Hepatocyte (in vitro differentiated cells): ENCODE data around the gene GBP2. TPM values are rescaled to one million over a fixed set of nuclear protein-coding genes. Genes with fewer than 3 reads are reported as not detected.

Source experiments
- DNase-seq: peaks from one replicate; pipeline ENCODE4 v3.0.0-alpha.2; 2016; ENCODE audit warnings: low spot score
- H2AFZ ChIP-seq: fragments of 200-600 bp; sonication (generic); 2 replicates; pipeline ENCODE4 v1.6.0; 2016; ENCODE audit warnings: antibody characterized with exemption, mild to moderate bottlenecking
- H3K27ac ChIP-seq: fragments of 200-600 bp; sonication (generic); 2 replicates; pipeline ENCODE4 v1.5.1; 2016; ENCODE audit warnings: mild to moderate bottlenecking
- H3K27me3 ChIP-seq: fragments of 200-600 bp; sonication (generic); 2 replicates; pipeline ENCODE4 v1.6.1; 2016
- H3K36me3 ChIP-seq: fragments of 200-600 bp; sonication (generic); replicated peaks from 2 replicates; pipeline ENCODE4 v1.5.1; 2016; ENCODE audit warnings: low read depth; ENCODE audit not compliant: insufficient read depth
- H3K4me1 ChIP-seq: fragments of 200-600 bp; sonication (generic); 2 replicates; pipeline ENCODE4 v1.5.1; 2016; ENCODE audit warnings: mild to moderate bottlenecking, moderate library complexity; ENCODE audit not compliant: insufficient read depth
- H3K4me2 ChIP-seq: fragments of 200-600 bp; sonication (generic); 2 replicates; pipeline ENCODE4 v1.6.0; 2016
- H3K4me3 ChIP-seq: fragments of 200-600 bp; sonication (generic); 2 replicates; pipeline ENCODE4 v1.5.1; 2016; ENCODE audit warnings: mild to moderate bottlenecking
- H3K79me2 ChIP-seq: fragments of 200-600 bp; sonication (generic); 2 replicates; pipeline ENCODE4 v1.6.0; 2017; ENCODE audit warnings: mild to moderate bottlenecking
- H3K9me2 ChIP-seq: fragments of 200-600 bp; sonication (generic); replicated peaks from 2 replicates; pipeline ENCODE4 v1.6.0; 2017; ENCODE audit warnings: mild to moderate bottlenecking; ENCODE audit not compliant: insufficient read depth
- H3K9me3 ChIP-seq: fragments of 200-600 bp; sonication (generic); 2 replicates; pipeline ENCODE4 v1.5.1; 2016; ENCODE audit warnings: low read depth, mild to moderate bottlenecking
- H4K20me1 ChIP-seq: fragments of 200-600 bp; sonication (generic); 2 replicates; pipeline ENCODE4 v1.6.0; 2016; ENCODE audit warnings: mild to moderate bottlenecking; ENCODE audit not compliant: insufficient read depth, poor library complexity, severe bottlenecking
- EZH2 ChIP-seq: fragments of 200-600 bp; sonication (generic); IDR thresholded peaks from 2 replicates; pipeline ENCODE4 v1.6.1; 2016; ENCODE audit warnings: antibody characterized with exemption, mild to moderate bottlenecking, borderline replicate concordance
- EZH2phosphoT487 ChIP-seq: fragments of 200-600 bp; sonication (generic); IDR thresholded peaks from one replicate; pipeline ENCODE4 v1.6.1; 2018; ENCODE audit warnings: antibody characterized with exemption, mild to moderate bottlenecking, low read depth, moderate library complexity; ENCODE audit not compliant: unreplicated experiment, severe bottlenecking
- WGBS: methylation state at CpG from one replicate; pipeline ENCODE4 v1.1.6; 2016; ENCODE audit warnings: low lambda C conversion rate; ENCODE audit errors: missing lambda C conversion rate; 5-methylcytosine and 5-hydroxymethylcytosine counted together
- polyA plus RNA-seq: library from polyadenylated mRNA; unstranded; fragments of >200 nt; fragmentation: Nextera tagmentation; extraction: Ambion mirVana; gene quantifications from 2 replicates; pipeline ENCODE4 v1.2.1, GENCODE V29; 2016
- total RNA-seq: library from RNA; depleted of rRNA; stranded (reverse); fragments of >200 nt; gene quantifications from 2 replicates; pipeline ENCODE4 v1.2.3, GENCODE V29; 2014
- TF ChIP-seq, protein P1 (sequence below): fragments of 200-600 bp; sonication (generic); IDR thresholded peaks from 2 replicates; pipeline ENCODE4 v1.5.1; 2016; ENCODE audit warnings: antibody characterized with exemption, mild to moderate bottlenecking; ENCODE audit not compliant: poor library complexity

GBP2 gene
- total and polyA plus RNA-seq, 2 experiments from 2014 or later: 11.0 to 31.7 TPM

DNA sequence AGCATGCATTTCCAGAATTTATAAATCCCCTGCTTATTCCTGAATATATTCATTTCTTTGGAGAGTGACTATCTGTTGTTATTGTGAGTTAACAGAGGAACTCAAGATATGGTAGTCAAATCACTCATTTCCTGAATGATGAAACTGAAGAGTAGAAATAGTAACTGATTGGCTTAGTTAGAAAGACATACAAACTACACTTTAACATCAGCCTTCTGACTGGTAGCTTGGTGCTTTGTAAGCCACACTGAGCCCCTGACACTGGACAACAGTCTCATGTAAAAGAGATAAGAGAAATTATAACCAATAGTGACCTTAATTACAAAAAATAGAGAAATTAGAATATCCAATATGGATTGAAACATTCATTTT is 45.1 kb upstream of the GBP2 start:
- Histone ChIP-seq H3K36me3 (no peaks in the 10 kb centered on the region), H3K27me3 (no peaks in the 10 kb centered on the region), H3K27ac (no peak overlapping the region), H3K9me2 (no peaks in the 10 kb centered on the region), H2AFZ (no peak overlapping the region), H3K4me3 (no peak overlapping the region), H3K79me2 (no peaks in the 10 kb centered on the region), H3K9me3 (no peaks in the 10 kb centered on the region), H3K4me2 (no peak overlapping the region), H4K20me1 (no peaks in the 10 kb centered on the region), H3K4me1 (no peaks in the 10 kb centered on the region)
- TF ChIP-seq EZH2phosphoT487: no peak
- TF ChIP-seq, protein P1, sequence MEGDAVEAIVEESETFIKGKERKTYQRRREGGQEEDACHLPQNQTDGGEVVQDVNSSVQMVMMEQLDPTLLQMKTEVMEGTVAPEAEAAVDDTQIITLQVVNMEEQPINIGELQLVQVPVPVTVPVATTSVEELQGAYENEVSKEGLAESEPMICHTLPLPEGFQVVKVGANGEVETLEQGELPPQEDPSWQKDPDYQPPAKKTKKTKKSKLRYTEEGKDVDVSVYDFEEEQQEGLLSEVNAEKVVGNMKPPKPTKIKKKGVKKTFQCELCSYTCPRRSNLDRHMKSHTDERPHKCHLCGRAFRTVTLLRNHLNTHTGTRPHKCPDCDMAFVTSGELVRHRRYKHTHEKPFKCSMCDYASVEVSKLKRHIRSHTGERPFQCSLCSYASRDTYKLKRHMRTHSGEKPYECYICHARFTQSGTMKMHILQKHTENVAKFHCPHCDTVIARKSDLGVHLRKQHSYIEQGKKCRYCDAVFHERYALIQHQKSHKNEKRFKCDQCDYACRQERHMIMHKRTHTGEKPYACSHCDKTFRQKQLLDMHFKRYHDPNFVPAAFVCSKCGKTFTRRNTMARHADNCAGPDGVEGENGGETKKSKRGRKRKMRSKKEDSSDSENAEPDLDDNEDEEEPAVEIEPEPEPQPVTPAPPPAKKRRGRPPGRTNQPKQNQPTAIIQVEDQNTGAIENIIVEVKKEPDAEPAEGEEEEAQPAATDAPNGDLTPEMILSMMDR: no peak
- TF ChIP-seq EZH2: no peak
- no peak for DNase-seq

GRCh38 chr1:89170170-89171066 is 44.5 kb upstream of the GBP2 start:
- TF ChIP-seq, protein P1: no peak
- TF ChIP-seq EZH2phosphoT487 (no peak), EZH2 (no peak)
- no peaks in the 10 kb centered on the region for H3K79me2 ChIP-seq
- no peak overlapping the region for H3K4me3 ChIP-seq
- H3K27ac ChIP-seq: no peak overlapping the region
- H3K27me3 ChIP-seq: no peaks in the 10 kb centered on the region
- no peak overlapping the region for H3K4me2 ChIP-seq
- H3K4me1 ChIP-seq: no peaks in the 10 kb centered on the region
- no peaks in the 10 kb centered on the region for H4K20me1 ChIP-seq
- H3K9me2 ChIP-seq: no peaks in the 10 kb centered on the region
- H2AFZ ChIP-seq: no peak overlapping the region
- no peak for DNase-seq
- no peaks in the 10 kb centered on the region for H3K36me3 ChIP-seq
- H3K9me3 ChIP-seq: no peaks in the 10 kb centered on the region
- 90% methylated on average over 4 of the region's 4 CpGs for WGBS

- Histone ChIP-seq H2AFZ (no peak overlapping the region), H3K79me2 (no peaks in the 10 kb centered on the region), H3K36me3 (no peaks in the 10 kb centered on the region), H3K27me3 (no peaks in the 10 kb centered on the region), H3K27ac (no peak overlapping the region), H3K4me1 (no peaks in the 10 kb centered on the region), H3K9me3 (no peaks in the 10 kb centered on the region), H3K4me2 (no peak overlapping the region), H4K20me1 (no peaks in the 10 kb centered on the region), H3K9me2 (no peaks in the 10 kb centered on the region), H3K4me3 (no peak overlapping the region)
- TF ChIP-seq, protein P1: no peak
- TF ChIP-seq EZH2: no peak
- TF ChIP-seq EZH2phosphoT487: no peak
- WGBS: 57% methylated on average over 2 of the region's 2 CpGs
- no peak for DNase-seq
Measured at GRCh38 chr1:89169166-89169565, 43.3 kb upstream of the GBP2 start.
